Ascending aorta (tissue), 2 donors: ENCODE data around the gene LRCH4. TPM values are rescaled to one million over a fixed set of nuclear protein-coding genes. Genes with fewer than 3 reads are reported as not detected.
A peak's percentile ranks its signal among the peaks of the same experiment; 100 is the strongest.

Source experiments
- DNase-seq, 2 donors: peaks; one replicate each; pipeline ENCODE4 v3.0.0-alpha.2; 2019; ENCODE audit warnings: low spot score in 2 of 2
- H3K27ac ChIP-seq, 2 donors: fragments of 200-600 bp; sonication (generic); one replicate each; pipeline ENCODE4 v1.5.1; 2016 to 2017; ENCODE audit warnings: mild to moderate bottlenecking in 1 of 2
- H3K27me3 ChIP-seq: fragments of 200-600 bp; sonication (generic); one replicate; pipeline ENCODE4 v1.5.1; 2017
- H3K36me3 ChIP-seq, 2 donors: fragments of 200-600 bp; sonication (generic); one replicate each; pipeline ENCODE4 v1.5.1; 2016
- H3K4me1 ChIP-seq, 2 donors: fragments of 200-600 bp; sonication (generic); one replicate each; pipeline ENCODE4 v1.5.1; 2016 to 2017; ENCODE audit warnings: mild to moderate bottlenecking in 1 of 2
- H3K4me3 ChIP-seq, 2 donors: fragments of 200-600 bp; sonication (generic); one replicate each; pipeline ENCODE4 v1.5.1; 2016 to 2017; ENCODE audit warnings: mild to moderate bottlenecking in 1 of 2
- H3K9me3 ChIP-seq, 2 donors: fragments of 200-600 bp; sonication (generic); one replicate each; pipeline ENCODE4 v1.5.1; 2016
- intact Hi-C: fragments of 100-400 bp; cut with DNase I; formaldehyde crosslinking; loops from one replicate; pipeline ENCODE4 v1.15.1; 2023
- total RNA-seq: library from RNA; depleted of rRNA; stranded (reverse); fragments of >200 nt; gene quantifications from one replicate; pipeline ENCODE4 v1.1.0, GENCODE V29; 2016
- TF ChIP-seq, protein P1 (sequence below), 3 experiments: fragments of 200-600 bp in 2 of 3; fragments of 450-650 bp in 1 of 3; sonication (generic) in 2 of 3; IDR thresholded peaks; one replicate each; pipeline ENCODE4 v1.5.1; 2016 to 2019; ENCODE audit warnings: antibody characterized with exemption in 3 of 3, mild to moderate bottlenecking in 1 of 3, moderate library complexity in 1 of 3

The LRCH4 gene
- total RNA-seq, 1 donor from 2014 or later: 113 TPM

DNA sequence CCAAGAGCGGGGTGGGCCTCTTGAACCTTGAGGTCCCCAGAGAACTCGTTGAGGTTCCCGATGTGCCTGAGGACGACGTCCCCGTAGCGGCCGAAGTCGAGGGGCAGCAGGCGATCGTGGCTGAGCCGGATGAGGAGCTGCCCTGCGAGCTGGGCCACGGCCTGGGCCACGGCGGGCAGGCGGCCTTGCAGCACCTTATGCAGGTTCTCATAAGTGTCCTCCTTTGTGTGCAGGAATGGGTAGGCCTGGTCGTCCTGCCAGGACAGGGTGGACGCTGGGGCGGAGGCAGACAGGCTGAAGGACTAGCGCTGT, 41.3 kb upstream of the LRCH4 start:
- no peak for DNase-seq
- H3K27ac ChIP-seq: no peak overlapping the region
- no peaks in the 10 kb centered on the region for H3K27me3 ChIP-seq
- H3K9me3 ChIP-seq: no peaks in the 10 kb centered on the region
- TF ChIP-seq, protein P1, sequence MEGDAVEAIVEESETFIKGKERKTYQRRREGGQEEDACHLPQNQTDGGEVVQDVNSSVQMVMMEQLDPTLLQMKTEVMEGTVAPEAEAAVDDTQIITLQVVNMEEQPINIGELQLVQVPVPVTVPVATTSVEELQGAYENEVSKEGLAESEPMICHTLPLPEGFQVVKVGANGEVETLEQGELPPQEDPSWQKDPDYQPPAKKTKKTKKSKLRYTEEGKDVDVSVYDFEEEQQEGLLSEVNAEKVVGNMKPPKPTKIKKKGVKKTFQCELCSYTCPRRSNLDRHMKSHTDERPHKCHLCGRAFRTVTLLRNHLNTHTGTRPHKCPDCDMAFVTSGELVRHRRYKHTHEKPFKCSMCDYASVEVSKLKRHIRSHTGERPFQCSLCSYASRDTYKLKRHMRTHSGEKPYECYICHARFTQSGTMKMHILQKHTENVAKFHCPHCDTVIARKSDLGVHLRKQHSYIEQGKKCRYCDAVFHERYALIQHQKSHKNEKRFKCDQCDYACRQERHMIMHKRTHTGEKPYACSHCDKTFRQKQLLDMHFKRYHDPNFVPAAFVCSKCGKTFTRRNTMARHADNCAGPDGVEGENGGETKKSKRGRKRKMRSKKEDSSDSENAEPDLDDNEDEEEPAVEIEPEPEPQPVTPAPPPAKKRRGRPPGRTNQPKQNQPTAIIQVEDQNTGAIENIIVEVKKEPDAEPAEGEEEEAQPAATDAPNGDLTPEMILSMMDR (IDR thresholded peaks at IDR 0.05): no peak
- H3K4me1 ChIP-seq: peaks cover 3% of the 10 kb centered on the region in 2 donors
- H3K4me3 ChIP-seq: peak overlapping the region in 1 of 2 donors; percentile 58
- intact Hi-C loops: no loop called here
- H3K36me3 ChIP-seq: no peaks in the 10 kb centered on the region

DNA sequence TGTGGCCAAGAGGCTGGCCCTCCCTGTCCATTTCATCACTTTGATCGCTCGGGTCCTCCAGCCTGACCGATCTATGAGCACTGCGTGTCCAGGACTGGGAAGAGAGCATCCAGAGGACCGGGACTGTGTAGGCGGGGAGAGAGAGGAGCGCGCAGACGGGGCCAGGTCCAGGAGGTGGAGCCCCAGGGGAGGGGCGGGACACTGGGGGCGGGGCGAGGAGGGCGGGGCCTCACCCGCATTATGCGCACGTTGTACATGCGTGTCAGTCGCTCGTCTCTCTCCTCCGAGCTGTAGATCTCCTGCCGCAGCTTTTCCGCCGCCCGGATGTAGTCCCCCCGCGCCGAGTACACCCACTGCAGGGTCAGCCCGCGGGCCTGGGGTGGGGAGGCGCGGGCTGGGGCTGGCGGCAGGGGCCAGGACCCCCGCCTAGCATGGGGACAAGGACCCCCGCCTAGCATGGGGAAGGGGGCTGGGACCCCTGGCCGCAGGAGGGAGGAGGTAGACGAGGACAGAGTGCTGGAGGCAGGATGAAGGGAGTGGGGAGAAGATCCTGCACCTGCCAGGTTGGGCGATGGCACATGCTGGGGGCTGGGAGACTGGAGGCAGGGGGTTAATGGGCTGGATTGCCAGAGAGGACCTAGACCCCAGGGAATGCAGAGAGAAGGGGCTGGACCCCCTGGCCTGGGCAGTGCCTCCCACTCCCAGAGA, 40.8 kb upstream of the LRCH4 start:
- Histone ChIP-seq H3K9me3 (no peaks in the 10 kb centered on the region), H3K4me3 (peak overlapping the region; percentile 55 to 58), H3K27me3 (no peaks in the 10 kb centered on the region), H3K4me1 (peaks cover 3% of the 10 kb centered on the region in 2 donors), H3K36me3 (no peaks in the 10 kb centered on the region), H3K27ac (no peak overlapping the region)
- TF ChIP-seq, protein P1 (IDR thresholded peaks at IDR 0.05): no peak
- DNase-seq: peak in 1 of 2 donors; percentile 86
- intact Hi-C loops: no loop called here

DNA sequence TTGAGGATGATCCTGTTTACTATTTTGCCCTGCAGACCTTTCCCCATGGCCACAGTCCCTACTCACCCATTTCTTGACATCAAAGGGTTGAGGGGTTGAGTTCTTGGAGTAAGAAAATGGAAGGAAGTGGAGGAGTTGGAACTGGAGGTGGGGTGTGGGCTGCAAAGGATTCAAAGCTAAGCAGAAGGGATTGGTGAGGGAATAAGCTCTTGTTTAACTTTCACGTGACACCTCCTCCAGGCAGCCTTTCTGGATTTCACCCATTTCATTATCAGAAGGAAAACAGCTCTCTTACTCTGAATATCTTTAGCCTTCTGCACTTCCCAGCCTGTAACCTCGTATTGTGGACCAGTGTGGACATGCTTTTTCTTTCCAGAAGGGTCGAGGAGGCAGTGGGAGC, 40.1 kb upstream of the LRCH4 start:
- no peaks in the 10 kb centered on the region for H3K36me3 ChIP-seq
- intact Hi-C loops: no loop called here
- no peak for DNase-seq
- no peak overlapping the region for H3K27ac ChIP-seq
- H3K4me1 ChIP-seq: peaks cover 3% of the 10 kb centered on the region in 2 donors
- peak overlapping the region; percentile 55 to 58 for H3K4me3 ChIP-seq
- TF ChIP-seq, protein P1 (IDR thresholded peaks at IDR 0.05): no peak
- no peaks in the 10 kb centered on the region for H3K9me3 ChIP-seq
- no peaks in the 10 kb centered on the region for H3K27me3 ChIP-seq

DNA sequence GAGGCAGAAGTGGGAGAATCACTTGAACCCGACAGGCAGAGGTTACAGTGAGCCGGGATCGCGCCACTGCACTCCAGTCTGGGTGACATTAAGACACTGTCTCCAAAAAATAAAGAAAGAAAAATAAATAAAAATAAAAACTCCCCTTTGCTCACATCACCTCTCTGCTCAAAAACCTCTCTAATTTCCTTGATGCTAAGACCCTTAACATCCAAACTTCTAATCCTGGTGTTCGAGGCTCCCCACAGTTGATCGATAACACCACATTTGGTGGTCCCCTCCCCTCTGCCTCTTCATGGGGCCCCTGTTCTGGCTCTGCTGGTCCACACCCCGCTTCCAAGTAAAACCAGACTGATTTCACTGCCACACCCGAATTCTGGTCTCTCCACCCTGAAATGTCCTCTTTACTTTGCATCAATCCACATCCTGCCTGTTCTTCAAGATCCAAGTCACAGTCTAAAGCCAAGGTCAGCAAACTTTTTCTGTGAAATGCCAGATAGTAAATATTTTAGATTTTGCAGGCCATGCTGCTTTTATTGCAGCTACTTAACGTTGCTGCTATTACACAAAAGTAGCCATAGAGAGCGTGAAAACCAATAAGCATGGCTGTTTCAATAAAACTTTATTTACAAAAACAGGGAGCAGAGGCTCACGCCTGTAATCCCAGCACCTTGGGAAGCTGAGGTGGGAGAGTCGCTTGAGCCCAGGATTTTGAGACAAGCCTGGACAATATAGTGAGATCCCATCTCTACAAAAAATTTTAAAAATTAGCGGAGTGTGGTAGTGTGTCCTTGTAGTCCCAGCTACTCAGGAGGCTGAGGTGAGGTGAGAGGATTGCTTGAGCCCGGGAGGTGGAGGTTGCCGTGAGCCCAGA, 38.3 kb upstream of the LRCH4 start:
- no peak for DNase-seq
- TF ChIP-seq, protein P1 (IDR thresholded peaks at IDR 0.05): no peak
- Histone ChIP-seq H3K27ac (no peak overlapping the region), H3K9me3 (no peaks in the 10 kb centered on the region), H3K4me3 (no peak overlapping the region), H3K4me1 (peaks cover 3% of the 10 kb centered on the region in 2 donors), H3K27me3 (no peaks in the 10 kb centered on the region), H3K36me3 (no peaks in the 10 kb centered on the region)
- intact Hi-C loops: no loop called here

DNA sequence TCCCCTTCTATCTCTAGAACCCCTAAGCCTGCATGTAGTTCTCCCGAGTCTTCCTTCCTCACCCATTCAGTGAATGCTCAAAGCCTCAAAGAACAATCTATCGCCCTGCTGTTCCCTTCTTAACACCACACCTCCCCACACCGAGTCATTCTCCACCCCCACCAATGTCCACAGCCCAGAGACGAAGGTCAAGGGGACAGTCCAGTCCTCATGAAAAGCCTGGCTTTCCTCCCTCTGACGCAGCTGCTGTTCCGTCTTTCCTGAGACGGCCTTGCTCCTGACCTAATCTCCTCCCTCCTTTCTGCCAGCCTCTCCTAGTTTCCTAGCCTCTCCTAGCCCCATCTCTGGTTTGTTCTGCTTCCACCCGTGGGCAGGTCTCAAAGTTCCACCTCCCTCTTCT, 35.6 kb upstream of the LRCH4 start:
- H3K4me1 ChIP-seq: no peaks in the 10 kb centered on the region
- H3K9me3 ChIP-seq: no peaks in the 10 kb centered on the region
- DNase-seq: no peak
- no peak overlapping the region for H3K4me3 ChIP-seq
- no peaks in the 10 kb centered on the region for H3K27me3 ChIP-seq
- intact Hi-C loops: no loop called here
- H3K36me3 ChIP-seq: peaks cover 0 to 5% of the 10 kb centered on the region in 2 donors
- TF ChIP-seq, protein P1 (IDR thresholded peaks at IDR 0.05): no peak
- H3K27ac ChIP-seq: no peak overlapping the region
